NCI-H82 treated with DMSO at 0.1 percent for 48 hours (cell line): ENCODE data around the gene ZNF148.

Experiments
- DNase-seq: peaks from one replicate; lab custom pipeline; 2025; ENCODE audit not compliant: unreplicated experiment; lab: John Stamatoyannopoulos, UW

ZNF148 gene

GRCh38 chr3:125194061-125194848 lies 180.9 kb downstream of the ZNF148 start:
- no peak for DNase-seq

GRCh38 chr3:125192190-125193035 lies 182.7 kb downstream of the ZNF148 start:
- no peak for DNase-seq

- DNase-seq: no peak
Observed at GRCh38 chr3:125191730-125192129, 183.4 kb downstream of the ZNF148 start.

- no peak for DNase-seq
Observed at GRCh38 chr3:125191256-125191655, 183.9 kb downstream of the ZNF148 start.

- no peak for DNase-seq
Observed at GRCh38 chr3:125190786-125191185, 184.3 kb downstream of the ZNF148 start.

DNA sequence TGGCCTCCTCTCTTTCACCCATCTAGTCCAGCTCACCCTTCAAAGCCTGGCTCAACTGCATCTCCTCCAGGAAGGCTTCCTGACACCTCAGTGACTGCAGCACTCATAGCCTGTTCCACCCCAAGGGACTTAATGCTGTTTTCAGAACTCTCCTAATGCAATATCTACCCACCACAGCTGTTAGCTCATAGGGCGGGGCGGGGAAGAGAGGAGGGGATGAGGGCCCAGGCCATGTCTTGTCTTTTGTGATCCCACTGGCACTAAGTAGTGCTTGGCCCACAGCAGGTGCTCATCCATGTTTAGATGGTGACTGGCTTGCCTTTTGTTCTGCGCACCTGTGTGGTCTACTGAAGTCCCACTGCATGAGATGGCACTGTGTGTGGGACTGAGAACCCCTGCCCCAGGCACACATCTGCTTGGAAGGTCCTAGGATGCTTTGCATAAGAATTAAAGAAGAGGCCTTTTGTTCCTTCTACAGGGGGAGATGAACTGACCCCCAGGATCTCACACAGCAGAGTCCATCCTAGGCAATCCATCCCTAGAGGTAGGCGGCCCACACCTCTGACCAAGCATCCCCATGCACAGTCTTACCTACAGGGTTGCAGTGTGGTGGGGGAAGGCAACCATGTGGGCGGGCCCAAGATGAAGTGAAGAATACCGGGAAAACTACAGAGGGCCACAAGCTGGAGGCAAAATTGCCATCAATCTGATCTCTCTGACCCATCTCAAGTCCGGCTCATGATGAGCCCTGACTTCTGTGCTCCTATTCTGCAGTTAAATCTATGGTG lies 185.6 kb downstream of the ZNF148 start:
- no peak for DNase-seq

GRCh38 chr3:125188955-125189354 lies 186.2 kb downstream of the ZNF148 start:
- no peak for DNase-seq

GRCh38 chr3:125187599-125187910 lies 187.6 kb downstream of the ZNF148 start:
- no peak for DNase-seq

- no peak for DNase-seq
Observed at GRCh38 chr3:125186800-125187598, 188.1 kb downstream of the ZNF148 start.

DNA sequence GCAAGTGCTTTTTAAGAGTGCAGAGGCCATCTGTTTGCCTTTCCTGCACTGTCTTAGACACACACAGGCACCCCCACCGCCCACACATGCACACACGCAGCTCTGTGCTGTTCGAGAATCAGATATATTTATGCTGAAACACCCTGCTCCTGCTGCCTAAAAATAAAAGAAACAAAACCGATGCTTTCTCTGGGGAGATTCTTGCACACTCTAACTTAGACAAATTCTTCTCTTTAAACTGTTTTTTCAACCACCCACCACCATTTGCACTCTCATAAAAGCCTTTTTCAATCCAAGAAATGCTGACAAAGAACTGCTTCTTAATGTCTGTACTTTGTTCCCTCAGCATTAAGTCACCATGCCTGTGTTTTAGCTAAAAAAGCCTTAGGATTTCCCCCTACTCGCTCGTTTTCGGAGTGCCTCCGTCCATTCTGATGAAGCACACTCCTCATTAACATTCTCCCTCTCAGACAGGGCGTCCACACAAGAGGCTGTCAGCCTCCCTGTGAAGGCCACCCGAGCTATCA lies 188.8 kb downstream of the ZNF148 start:
- DNase-seq: no peak

- DNase-seq: no peak
Observed at GRCh38 chr3:125185805-125186204, 189.3 kb downstream of the ZNF148 start.

- DNase-seq: no peak
Observed at GRCh38 chr3:125179884-125180240, 195.3 kb downstream of the ZNF148 start.

DNA sequence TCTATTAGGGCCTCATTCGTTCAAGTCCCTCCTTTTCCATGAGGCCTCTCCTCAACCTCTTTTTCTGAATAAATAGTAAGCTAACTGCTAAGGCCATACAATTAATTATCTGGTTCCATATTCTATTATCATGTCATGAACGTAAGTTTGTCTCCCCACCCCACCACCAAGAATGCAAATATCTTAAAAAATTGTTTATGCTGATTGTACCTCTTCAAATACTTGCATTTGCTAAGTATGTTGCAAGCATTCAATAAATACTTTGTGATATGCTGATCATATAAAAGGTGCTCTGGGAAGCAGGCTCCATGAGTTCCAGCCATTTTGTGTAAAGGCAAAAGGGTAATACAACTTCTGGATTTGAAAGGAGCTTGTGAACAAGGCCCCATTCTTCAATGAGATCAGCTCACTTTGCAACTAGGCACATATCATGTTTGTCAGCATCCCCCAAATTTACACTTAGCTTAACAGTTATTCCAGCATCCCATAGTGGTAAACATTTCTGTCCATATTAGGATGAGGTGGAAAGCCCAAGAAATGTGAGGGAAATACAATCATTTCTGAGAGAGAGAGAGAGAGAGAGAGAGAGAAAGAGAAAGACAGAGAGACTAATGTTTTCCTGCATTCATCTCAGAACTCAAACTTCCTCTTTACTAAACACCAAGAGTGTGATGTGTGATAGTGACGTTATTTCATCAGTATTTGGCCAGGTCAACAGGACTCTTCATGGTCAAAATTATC lies 195.8 kb downstream of the ZNF148 start:
- DNase-seq: no peak

- no peak for DNase-seq
Observed at GRCh38 chr3:125177746-125178145, 197.4 kb downstream of the ZNF148 start.
